PC-3 (cell line): ENCODE results near the gene RILPL2. TPM values are rescaled to one million over a fixed set of nuclear protein-coding genes. Genes with fewer than 3 reads are reported as not detected.

Source experiments
- ATAC-seq: fragments of 200-7000 bp; cut with Tn5 transposase; 2 replicates; pipeline ENCODE4 v1.9.1; 2020; ENCODE audit warnings: mild to moderate bottlenecking, moderate library complexity
- BruUV-seq: library from RNA; stranded (reverse); fragments of 400-500 nt; replicated peaks from 2 replicates; lab custom pipeline; 2021; lab: Mats Ljungman, UMichigan
- CTCF ChIA-PET: fragments of 300-600 bp; sonication (Branson Sonifier 250); formaldehyde crosslinking; loops from one replicate; lab custom pipeline; 2022; ENCODE audit warnings: antibody characterized with exemption; lab: Charles Lee
- POLR2A ChIA-PET: fragments of 300-600 bp; sonication (Branson Sonifier 250); formaldehyde crosslinking; loops from one replicate; lab custom pipeline; 2022; ENCODE audit warnings: antibody characterized with exemption; ENCODE audit not compliant: unreplicated experiment; lab: Charles Lee
- DNase-seq: peaks from one replicate; pipeline ENCODE4 v3.0.0-alpha.2; 2015
- H2AFZ ChIP-seq: fragments of 300-600 bp; sonication (generic); 2 replicates; pipeline ENCODE4 v1.6.0; 2016; ENCODE audit warnings: antibody characterized with exemption, low read length
- H3F3A ChIP-seq: fragments of 300-600 bp; sonication (generic); one replicate; pipeline ENCODE4 v1.6.0; 2017; ENCODE audit warnings: antibody characterized with exemption, low read length, control low read depth, mild to moderate bottlenecking; ENCODE audit not compliant: unreplicated experiment
- H3K27ac ChIP-seq: fragments of 300-600 bp; sonication (generic); 2 replicates; pipeline ENCODE4 v1.5.1; 2016; ENCODE audit warnings: mild to moderate bottlenecking, low read length
- H3K27me3 ChIP-seq: fragments of 300-600 bp; sonication (generic); 2 replicates; pipeline ENCODE4 v1.6.1; 2016; ENCODE audit warnings: low read length, mixed read lengths
- H3K36me3 ChIP-seq: fragments of 300-600 bp; sonication (generic); 2 replicates; pipeline ENCODE4 v1.6.1; 2016; ENCODE audit warnings: low read depth, mixed run types, low read length, mixed read lengths
- H3K4me1 ChIP-seq: fragments of 300-600 bp; sonication (generic); 2 replicates; pipeline ENCODE4 v1.5.1; 2016; ENCODE audit warnings: low read length; ENCODE audit not compliant: insufficient read depth
- H3K4me2 ChIP-seq: fragments of 300-600 bp; sonication (generic); 2 replicates; pipeline ENCODE4 v1.6.0; 2016; ENCODE audit warnings: low read length
- H3K4me3 ChIP-seq: fragments of 300-600 bp; sonication (generic); 2 replicates; pipeline ENCODE4 v1.5.1; 2016; ENCODE audit warnings: mild to moderate bottlenecking, low read length, mixed read lengths
- H3K79me2 ChIP-seq: fragments of 300-600 bp; sonication (generic); 2 replicates; pipeline ENCODE4 v1.6.1; 2017; ENCODE audit warnings: low read length, mixed read lengths
- H3K9ac ChIP-seq: fragments of 300-600 bp; sonication (generic); 2 replicates; pipeline ENCODE4 v1.6.0; 2016; ENCODE audit warnings: mild to moderate bottlenecking, low read length
- H3K9me2 ChIP-seq: fragments of 300-600 bp; sonication (generic); replicated peaks from 2 replicates; pipeline ENCODE4 v1.6.1; 2016; ENCODE audit warnings: mixed run types, low read length, mixed read lengths
- H3K9me3 ChIP-seq: fragments of 300-600 bp; sonication (generic); 2 replicates; pipeline ENCODE4 v1.6.1; 2016; ENCODE audit warnings: low read length, mixed read lengths
- H4K20me1 ChIP-seq: fragments of 300-600 bp; sonication (generic); 2 replicates; pipeline ENCODE4 v1.6.1; 2016; ENCODE audit warnings: low read length, mixed read lengths
- CTCF ChIP-seq: fragments of 300-600 bp; sonication (generic); conservative IDR thresholded peaks from 2 replicates; pipeline ENCODE4 v1.5.1; 2017; ENCODE audit warnings: antibody characterized with exemption, low read depth, mild to moderate bottlenecking, low read length
- EZH2 ChIP-seq: fragments of 300-600 bp; sonication (generic); IDR thresholded peaks from one replicate; pipeline ENCODE4 v1.6.1; 2017; ENCODE audit warnings: antibody characterized with exemption, mild to moderate bottlenecking, low read length; ENCODE audit not compliant: unreplicated experiment
- EZH2phosphoT487 ChIP-seq: fragments of 300-600 bp; sonication (generic); IDR thresholded peaks from 2 replicates; pipeline ENCODE4 v1.6.1; 2018; ENCODE audit warnings: mild to moderate bottlenecking, antibody characterized with exemption, low read length, borderline replicate concordance
- intact Hi-C: fragments of 100-400 bp; cut with micrococcal nuclease; formaldehyde crosslinking; loops from 2 replicates; pipeline ENCODE4 v1.9.0; 2023
- total RNA-seq: library from RNA; depleted of rRNA; stranded (reverse); fragments of >200 nt; gene quantifications from 2 replicates; pipeline ENCODE4 v1.2.3, GENCODE V29; 2014

Gene RILPL2
- total RNA-seq, 1 experiment from 2014 or later, result 2.2 TPM

DNA sequence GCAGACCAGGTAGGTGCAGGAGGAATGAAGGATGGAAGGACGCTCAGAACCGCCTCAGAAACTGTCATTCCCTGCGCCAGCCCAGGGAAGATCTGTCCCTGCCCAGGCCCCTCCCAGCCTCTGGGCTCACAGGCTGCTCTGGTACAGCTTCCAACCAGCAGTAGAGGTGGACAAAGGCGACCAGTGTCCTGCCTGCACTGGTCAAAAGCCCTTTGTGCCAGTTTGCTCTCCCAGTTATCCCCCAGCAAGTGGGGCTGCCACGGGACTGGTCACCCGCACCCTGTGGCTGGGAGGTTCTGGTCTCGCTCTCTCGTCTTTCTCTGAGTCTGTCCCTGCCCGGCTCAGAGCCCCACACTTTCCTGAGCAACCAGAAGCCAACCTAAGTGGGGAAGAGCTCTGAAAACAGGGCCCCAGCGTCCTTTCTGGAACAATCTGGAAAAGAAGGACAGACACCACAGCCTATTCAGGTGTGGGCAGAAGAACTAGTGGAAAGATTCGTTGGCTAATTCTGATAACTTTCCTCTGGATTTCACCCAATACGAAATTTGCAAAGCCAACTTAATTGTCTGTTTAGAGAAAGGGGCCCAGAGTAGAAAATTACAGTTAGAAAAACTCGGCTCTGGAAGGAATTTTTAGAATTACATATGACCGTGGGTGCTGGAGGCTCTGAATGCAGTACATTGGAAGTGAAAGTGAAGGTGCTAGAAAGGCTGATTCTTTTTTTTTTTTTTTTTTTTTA is 43.1 kb upstream of the RILPL2 start:
- Histone ChIP-seq H3K9me3 (no peaks in the 10 kb centered on the region), H3K79me2 (no peaks in the 10 kb centered on the region), H3K27ac (no peak overlapping the region), H3K4me3 (no peak overlapping the region), H3K4me1 (no peaks in the 10 kb centered on the region), H3K36me3 (no peaks in the 10 kb centered on the region), H3K27me3 (no peaks in the 10 kb centered on the region), H3F3A (no peaks in the 10 kb centered on the region), H3K4me2 (no peak overlapping the region), H2AFZ (no peak overlapping the region), H3K9me2 (no peaks in the 10 kb centered on the region), H3K9ac (no peak overlapping the region), H4K20me1 (no peaks in the 10 kb centered on the region)
- TF ChIP-seq EZH2 (no peak), EZH2phosphoT487 (no peak), CTCF (no peak)
- BruUV-seq, result no TSS peak
- DNase-seq (no peak), ATAC-seq (no peak)
- ChIA-PET POLR2A (no interaction called here), CTCF (no interaction called here)
- intact Hi-C loops, result no loop called here

DNA sequence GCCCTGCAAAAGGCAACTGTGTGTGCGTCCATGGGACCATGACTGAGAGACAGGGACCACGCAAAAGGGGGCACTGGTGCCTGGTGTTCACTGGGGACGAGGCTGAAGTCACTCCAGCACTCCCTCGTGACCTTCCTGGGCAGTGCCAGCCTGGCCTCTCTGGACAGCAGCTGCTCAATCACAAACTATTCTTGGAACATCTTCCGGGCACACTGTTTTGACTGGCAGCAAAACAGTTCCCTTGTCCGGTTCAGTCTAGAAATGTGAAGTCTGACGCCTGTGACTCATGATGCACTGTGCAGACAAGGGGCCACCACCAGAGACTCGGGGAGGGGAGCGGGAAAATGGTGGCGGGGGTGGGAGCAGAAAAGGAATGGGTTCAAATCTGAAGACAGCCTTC is 42.3 kb upstream of the RILPL2 start:
- Histone ChIP-seq H3K9me3 (no peaks in the 10 kb centered on the region), H3K27me3 (no peaks in the 10 kb centered on the region), H3K36me3 (no peaks in the 10 kb centered on the region), H3K27ac (no peak overlapping the region), H3F3A (no peaks in the 10 kb centered on the region), H3K4me3 (no peak overlapping the region), H3K4me1 (no peaks in the 10 kb centered on the region), H3K79me2 (no peaks in the 10 kb centered on the region), H4K20me1 (no peaks in the 10 kb centered on the region), H3K9me2 (no peaks in the 10 kb centered on the region), H3K4me2 (no peak overlapping the region), H2AFZ (no peak overlapping the region), H3K9ac (no peak overlapping the region)
- DNase-seq, result no peak
- no TSS peak for BruUV-seq
- CTCF ChIA-PET, result no interaction called here
- TF ChIP-seq EZH2phosphoT487 (no peak), CTCF (no peak), EZH2 (no peak)
- POLR2A ChIA-PET, result no interaction called here
- ATAC-seq, result no peak
- intact Hi-C loops, result no loop called here

DNA sequence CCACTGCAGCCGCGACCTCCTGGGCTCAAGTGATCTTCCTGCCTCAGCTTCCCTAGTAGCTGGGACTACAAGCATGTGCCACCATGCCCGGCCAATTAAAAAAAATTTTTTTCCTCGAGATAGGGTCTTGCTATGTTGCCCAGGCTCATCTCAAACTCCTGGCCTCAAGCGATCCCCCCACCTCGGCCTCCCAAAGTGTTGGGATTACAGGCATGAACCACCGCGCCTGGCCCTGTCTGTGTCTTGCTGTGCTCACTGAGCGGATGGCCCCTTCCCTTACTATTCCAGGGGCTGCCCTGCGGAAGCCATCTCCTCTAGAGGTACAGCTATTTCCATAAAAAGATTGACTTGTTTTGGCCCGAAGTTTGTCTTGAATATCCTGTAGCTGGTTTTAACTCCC is 41.6 kb upstream of the RILPL2 start:
- ATAC-seq (no peak), DNase-seq (no peak)
- no peaks in the 10 kb centered on the region for H3K4me1 ChIP-seq
- no peak overlapping the region for H3K4me2 ChIP-seq
- no TSS peak for BruUV-seq
- no peaks in the 10 kb centered on the region for H4K20me1 ChIP-seq
- no peaks in the 10 kb centered on the region for H3K9me2 ChIP-seq
- intact Hi-C loops, result no loop called here
- ChIA-PET CTCF (no interaction called here), POLR2A (no interaction called here)
- no peaks in the 10 kb centered on the region for H3K36me3 ChIP-seq
- TF ChIP-seq EZH2 (no peak), CTCF (no peak), EZH2phosphoT487 (no peak)
- no peak overlapping the region for H3K4me3 ChIP-seq
- H3K27me3 ChIP-seq, result no peaks in the 10 kb centered on the region
- H3K27ac ChIP-seq, result no peak overlapping the region
- H3K9me3 ChIP-seq, result no peaks in the 10 kb centered on the region
- no peak overlapping the region for H2AFZ ChIP-seq
- no peaks in the 10 kb centered on the region for H3F3A ChIP-seq
- H3K79me2 ChIP-seq, result no peaks in the 10 kb centered on the region
- H3K9ac ChIP-seq, result no peak overlapping the region
